Stromal cell of bone marrow (primary cell): ENCODE measurements around the gene WASHC2A.
A peak's percentile ranks its signal among the peaks of the same experiment; 100 is the strongest.
"Not testable (repeated sequence)": the region's sequence is repeated elsewhere in the genome, so short reads cannot be mapped to it uniquely, and the experiment has no call there.

ENCODE experiments used
- DNase-seq: peaks from one replicate; pipeline ENCODE4 v3.0.0-alpha.2; 2012; ENCODE audit warnings: low read depth

The WASHC2A gene, protein sequence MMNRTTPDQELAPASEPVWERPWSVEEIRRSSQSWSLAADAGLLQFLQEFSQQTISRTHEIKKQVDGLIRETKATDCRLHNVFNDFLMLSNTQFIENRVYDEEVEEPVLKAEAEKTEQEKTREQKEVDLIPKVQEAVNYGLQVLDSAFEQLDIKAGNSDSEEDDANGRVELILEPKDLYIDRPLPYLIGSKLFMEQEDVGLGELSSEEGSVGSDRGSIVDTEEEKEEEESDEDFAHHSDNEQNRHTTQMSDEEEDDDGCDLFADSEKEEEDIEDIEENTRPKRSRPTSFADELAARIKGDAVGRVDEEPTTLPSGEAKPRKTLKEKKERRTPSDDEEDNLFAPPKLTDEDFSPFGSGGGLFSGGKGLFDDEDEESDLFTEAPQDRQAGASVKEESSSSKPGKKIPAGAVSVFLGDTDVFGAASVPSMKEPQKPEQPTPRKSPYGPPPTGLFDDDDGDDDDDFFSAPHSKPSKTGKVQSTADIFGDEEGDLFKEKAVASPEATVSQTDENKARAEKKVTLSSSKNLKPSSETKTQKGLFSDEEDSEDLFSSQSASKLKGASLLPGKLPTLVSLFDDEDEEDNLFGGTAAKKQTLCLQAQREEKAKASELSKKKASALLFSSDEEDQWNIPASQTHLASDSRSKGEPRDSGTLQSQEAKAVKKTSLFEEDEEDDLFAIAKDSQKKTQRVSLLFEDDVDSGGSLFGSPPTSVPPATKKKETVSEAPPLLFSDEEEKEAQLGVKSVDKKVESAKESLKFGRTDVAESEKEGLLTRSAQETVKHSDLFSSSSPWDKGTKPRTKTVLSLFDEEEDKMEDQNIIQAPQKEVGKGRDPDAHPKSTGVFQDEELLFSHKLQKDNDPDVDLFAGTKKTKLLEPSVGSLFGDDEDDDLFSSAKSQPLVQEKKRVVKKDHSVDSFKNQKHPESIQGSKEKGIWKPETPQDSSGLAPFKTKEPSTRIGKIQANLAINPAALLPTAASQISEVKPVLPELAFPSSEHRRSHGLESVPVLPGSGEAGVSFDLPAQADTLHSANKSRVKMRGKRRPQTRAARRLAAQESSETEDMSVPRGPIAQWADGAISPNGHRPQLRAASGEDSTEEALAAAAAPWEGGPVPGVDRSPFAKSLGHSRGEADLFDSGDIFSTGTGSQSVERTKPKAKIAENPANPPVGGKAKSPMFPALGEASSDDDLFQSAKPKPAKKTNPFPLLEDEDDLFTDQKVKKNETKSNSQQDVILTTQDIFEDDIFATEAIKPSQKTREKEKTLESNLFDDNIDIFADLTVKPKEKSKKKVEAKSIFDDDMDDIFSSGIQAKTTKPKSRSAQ (N-terminal part only)

DNA sequence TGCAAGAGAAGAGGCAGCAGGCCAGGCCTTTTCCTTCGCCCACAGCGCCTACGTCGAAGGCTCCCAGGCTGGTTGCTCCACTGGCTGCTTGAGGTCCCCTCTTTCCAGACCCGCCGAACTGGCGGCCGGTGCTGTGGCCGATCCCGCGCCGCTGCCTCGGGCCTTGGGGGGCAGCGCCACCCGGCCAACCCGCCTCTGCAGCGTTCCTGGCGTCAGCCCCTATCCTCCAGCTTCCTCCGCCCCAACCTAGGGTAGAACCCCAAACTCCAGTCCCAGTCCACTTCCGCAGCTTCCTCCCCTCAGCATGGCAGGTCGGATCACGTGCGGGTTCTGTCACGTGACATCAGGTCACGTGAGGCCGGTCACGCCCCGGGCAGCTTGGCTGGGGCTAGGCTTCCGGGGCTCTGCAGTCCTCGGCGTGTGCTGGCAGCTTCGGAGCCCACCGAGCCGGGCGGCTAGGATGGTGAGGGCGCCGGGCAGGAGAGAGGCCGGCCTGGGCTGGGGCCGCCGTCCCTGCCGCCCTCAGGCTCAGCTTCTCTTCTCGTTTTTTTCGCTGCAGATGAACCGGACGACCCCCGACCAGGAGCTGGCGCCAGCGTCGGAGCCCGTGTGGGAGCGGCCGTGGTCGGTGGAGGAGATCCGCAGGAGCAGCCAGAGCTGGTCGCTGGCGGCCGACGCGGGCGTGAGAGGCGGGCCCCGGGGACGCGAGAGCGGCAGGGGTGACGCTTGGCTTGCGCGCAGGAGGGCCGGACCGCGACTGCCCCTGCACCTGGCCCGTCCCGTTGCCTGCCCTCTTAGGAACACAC lies at the start of gene WASHC2A:
WASHC2A (plus strand) TSS at position 409 of the 806 bp plus-strand sequence; CDS start at position 461, 52 bp downstream.
- DNase-seq, result peak; percentile 38

DNA sequence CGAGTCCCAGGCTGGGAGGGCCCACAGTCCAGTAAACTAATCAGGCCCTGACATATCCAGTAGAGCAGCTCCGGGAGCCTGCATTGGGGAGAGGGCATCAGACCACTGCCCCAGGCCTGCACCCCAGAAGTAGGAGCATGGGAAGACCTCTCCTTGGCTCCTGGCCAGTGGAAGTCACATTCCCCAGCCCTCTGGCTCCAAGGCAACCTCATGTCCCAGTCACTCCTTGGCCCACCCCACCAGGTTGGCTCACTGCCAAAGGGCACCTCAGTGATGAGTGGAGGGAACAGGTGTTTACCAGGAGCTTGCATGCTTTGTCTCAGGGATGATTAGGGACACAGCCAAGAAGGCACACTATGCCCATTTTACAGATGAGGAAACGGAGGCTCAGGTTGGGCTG lies 48.5 kb upstream of the WASHC2A start:
- DNase-seq, result not testable (repeated sequence)

DNA sequence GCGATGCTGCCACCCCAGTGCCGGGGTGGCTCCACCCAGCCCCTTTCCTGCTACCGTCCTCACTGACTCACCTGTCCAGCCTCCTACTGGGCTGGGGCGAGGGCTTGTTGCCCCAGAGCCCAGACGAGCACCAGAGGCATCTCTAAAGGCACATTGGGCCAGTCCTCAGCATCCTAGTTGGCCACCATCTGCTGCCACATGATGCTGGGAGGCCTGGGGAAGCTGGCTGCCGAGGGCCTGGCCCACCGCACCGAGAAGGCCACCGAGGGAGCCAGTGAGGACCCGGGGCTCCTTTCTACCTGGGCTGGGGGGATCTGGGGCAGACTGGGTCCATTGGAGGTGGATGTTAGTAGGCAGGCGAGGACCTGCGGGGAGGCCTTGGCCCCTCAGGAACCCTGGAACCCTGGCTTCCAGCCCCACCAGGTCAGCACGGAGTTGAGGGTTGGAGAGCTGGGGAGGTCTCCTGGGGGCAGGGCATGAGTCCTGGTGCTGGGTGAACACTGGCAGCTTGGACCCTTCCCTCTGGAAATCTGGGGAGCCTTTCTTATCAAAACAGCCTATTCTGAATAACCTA lies 47.2 kb upstream of the WASHC2A start:
- DNase-seq, result not testable (repeated sequence)

DNA sequence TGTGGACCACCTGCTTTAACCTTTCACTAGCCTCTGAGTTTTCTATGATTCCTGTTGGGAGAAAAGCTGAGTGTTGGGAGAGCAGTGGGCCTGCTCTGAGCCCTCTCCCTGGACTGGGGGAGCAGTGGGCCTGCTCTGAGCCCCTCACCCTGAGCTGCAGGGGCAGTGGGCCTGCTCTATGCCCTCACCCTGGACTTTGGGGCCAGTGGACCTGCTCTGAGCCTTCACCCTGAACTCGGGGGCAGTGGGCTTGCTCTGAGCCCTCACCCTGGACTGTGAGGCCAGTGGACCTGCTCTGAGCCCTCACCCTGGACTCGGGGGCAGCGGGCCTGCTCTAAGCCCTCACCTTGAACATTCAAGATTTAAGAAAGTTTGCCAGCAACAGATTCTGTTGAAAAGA lies 46.1 kb upstream of the WASHC2A start:
- no peak for DNase-seq

DNA sequence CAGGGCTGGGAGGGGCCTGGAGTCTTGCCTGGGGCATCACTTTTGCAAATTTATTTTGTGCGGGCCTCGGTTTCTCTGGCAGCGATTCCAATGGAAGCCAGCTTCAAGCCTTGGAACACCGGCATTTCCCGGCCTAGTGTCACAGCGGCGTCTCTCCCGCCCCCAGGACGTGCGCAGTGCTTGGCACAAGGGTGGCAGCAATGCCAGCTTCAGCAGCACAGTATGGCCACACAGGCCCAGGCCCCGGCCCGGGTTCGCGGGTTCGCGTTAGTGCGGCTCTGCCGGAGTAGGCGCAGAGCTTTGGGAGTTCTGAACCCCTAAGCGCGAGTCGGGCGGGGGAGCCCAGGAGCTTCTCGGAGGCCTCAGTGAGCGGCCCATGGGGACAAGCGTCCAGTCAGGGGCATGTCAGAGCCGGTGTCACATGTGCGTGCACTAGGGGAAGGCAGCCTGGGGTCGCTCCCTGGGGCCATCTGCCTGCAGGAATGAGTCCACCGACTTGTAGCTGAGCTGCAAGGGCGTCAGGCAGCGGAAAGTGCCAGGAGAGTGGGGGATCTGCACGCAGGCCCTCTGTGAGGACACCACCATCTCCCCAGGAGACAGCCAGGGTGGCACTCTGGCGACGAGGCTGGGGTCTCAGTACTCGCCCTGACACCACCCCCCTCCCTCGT lies 42.9 kb upstream of the WASHC2A start:
- DNase-seq, result not testable (repeated sequence)

DNA sequence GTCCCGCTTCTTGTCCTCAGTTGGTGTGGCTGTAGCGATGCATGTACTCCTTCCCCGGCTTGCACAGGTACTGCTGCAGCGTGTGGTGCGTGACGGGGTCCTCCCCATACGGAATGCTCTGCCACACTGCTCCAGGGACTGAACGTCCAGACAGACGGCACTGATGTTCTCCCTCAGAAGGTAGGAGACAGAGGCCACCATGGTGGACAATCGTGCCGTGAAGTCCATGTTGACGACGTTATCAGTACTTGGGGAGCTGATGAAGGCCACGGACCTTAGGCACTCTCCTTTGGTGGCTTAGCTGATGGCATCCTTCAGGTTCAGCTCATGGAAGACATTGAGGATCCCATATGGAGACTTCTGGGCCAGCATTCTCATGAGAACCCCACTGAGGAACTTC lies 42.1 kb upstream of the WASHC2A start:
- no peak for DNase-seq

DNA sequence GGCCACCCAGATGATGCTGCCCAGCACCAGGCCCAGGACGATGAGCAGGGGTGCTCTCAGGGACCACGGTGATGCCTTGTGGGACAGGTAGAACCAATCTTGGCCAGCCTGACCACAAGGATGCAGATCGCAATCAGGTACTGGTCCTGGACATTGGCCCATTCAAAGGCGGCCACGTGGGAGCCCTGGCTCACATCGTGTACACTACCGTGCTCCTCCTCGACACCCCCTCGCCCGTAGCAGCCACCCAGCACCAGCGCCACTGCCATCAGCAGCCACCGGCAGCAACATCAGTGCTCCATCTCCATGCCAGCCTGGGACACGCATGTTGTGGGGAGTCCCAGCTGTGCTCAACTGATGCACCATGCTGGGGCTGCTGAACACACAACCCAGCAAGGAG lies 40.6 kb upstream of the WASHC2A start:
- no peak for DNase-seq

DNA sequence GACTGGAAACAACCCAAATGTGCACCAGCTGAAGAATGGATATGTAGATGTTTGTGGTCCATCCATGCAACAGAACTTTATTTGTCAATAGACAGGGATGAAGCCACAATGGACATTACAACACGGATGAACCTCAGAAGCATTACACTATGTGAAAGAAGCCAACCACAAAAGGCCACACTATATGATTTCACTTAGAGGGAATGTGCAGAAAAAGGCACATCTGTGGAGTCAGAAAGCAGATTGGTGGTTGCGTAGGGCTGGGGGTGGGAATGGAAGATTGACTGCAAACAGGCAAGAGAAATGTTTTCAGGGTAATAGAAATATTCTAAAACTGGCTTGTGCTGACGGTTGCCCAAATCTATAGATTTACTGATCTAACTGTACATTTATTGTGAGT lies 34.3 kb upstream of the WASHC2A start:
- DNase-seq, result no peak

DNA sequence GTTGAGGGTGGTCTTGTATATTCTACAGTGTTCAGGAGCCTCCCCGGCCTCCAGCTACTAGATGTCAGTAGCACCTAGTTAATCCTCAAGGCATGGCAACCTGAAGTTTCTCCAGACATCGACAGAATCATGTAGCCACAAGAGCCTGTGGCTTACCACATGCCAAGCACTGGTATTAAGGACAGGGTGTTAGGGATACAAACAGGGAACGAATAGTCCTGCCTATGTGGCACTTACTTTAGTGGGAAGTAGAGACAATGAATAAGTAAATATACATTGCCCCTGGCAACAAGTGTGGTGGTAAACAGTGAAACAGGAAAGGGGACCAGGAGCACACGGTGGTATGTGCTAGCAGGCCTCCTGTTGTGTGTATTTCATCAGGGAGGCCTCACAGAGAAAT lies 32.4 kb upstream of the WASHC2A start:
- not testable (repeated sequence) for DNase-seq

DNA sequence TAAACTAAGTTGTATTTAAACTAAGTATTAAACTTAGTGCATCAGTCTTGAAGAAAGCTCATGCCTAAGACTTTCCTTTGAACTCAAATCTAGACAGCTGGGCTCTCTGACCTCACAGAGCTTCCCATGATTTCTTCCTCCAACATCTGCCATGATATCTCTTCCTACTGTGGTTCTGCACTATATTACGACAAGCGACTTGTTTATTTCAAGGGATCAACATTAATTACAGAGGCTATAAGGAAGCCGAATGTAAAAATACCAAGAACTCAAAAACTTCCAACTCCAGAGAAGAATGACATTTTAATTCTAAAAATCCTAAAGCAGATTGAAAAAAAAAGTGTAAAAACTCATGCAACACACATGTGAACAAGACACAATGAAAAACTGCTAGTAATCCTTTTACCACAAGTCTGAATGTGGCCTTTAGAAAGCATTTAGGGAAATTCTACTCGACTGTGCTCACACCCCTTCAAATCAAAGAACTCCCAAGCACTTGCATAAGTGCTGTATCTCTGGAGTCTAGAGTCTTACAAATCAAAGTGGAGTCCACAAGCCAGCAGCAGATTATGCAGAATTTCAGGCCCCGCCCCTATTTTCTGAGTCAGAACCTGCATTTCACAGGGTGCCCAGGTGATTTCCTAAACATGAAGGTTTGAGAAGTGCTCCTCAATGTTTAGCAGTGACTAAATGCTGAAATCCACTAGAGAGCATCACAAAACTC lies 22.7 kb upstream of the WASHC2A start:
- no peak for DNase-seq

DNA sequence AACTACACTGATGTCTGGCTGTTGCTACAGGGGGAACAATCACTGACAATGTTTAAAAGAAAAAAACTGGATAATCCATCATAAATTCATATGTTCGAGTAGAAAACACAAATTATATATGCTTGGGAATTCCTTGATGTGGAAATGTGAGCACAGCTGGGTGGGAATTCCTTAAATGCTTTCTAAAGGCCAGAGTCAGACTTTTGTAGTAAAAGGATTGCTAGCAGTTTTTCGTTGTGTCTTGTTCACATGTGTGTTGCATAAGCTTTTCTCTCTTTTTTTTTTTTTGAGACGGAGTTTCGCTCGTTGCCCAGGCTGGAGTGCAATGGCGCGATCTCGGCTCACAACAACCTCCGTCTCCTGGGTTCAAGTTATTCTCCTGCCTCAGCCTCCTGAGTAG lies 21.3 kb upstream of the WASHC2A start:
- not testable (repeated sequence) for DNase-seq

DNA sequence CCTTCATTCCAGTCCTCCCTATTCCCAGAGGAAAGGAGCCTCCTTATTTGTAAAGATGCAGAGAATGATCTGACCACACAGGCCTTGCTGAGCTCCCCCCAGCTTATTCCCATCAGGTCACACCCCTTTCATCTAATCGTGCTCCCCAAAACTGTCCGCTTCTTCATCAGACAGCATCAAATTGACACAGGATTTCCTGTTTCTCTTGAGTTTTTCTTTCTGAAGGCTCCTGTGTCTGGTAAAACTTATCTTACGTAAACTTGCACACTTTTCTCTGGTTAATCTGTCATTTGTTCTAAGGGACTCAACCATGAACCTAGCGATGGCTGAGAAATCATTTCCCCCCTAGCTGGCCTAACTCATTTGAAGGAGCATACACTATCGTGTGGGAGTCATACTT lies 20.2 kb upstream of the WASHC2A start:
- not testable (repeated sequence) for DNase-seq

DNA sequence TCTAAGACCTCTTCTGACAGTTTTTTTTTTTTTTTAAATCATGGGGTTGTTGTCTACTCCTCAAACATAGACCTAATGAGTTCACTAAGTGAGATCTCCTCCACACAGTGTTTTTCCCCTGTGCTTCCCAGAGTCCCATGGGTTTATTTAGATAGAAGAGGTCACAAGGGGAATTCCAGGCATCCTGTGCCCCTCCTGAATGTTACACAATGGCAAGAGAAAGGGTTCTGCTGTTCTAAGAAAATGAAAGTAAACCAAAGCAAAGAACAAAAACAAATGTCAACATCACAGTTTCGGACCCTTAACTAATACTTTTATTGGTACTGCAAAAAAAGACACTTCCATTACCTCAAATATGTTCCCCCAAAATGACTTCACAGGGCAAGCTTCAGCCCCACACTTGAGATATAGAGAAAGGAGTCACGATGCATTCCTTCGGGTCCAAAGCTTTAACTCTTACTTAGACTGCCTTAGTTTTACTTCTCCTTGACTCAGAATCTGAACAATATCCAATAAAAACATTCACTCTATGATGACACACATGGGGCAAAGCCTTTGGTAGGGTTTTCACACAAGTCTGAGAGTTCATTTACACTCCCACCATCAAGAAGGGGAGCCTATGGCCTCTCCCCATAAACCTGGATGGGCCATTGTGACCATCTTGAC lies 15.6 kb upstream of the WASHC2A start:
- peak; percentile 37 for DNase-seq

DNA sequence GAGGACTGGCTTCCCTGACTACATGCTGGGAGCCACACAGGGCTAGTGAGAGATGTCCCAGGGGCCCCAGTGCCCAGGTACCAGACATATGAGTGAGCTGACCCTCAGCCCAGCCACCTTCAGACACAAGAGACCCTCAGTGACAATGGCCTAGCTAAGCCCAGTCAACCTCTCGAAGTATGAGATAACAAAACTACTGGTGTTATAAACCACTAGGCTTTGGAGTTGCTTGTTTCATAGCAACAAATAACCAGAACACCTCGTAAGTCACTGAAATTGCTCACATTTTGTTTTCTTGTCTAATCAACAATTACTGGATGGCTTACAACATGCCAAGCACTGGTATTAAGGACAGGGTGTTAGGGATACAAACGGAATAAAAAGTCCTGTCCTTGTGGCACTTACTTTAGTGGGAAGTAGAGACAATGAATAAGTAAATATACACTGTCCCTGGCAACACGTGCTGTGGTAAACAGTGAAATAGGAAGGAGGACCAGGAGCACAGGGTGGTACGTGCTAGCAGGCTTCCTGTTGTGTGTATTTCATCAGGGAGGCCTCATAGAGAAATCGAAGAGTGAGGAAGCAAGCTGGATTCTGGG lies 14.9 kb upstream of the WASHC2A start:
- not testable (repeated sequence) for DNase-seq

DNA sequence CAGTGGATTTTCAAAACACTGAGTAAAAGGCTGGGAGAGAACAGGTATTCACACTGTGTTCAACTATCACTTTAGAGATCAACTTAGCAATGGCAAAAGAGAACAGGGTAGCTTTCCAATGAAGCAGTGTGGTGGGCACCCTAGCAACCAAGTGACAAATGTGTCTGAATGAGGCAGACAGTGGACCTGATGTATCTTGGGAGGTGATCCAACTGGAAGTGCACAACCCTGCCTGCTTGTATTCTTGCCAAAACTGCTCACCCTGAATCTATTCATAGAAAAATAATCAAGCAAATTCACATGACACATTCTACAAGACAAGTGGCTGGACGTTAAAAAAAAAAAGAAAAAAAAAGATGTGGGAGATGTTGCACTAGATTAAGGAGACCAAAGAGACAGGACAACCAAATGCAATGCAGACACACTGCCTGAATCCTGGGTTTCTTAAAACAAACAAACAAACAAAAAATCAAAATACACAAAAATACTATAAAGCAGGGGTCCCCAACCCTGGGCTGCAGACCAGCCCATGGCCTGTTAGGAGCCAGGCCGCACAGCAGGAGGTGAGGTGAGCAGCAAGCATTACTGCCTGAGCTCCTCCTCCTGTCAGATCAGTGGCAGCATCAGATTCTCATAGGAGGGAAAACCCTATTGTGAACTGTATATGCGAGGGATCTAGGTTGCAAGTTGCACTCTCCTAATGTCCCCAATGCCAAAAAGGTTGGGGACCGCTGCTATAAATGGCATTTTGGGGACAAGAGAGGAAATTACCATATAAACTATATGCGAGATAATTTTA lies 12.1 kb upstream of the WASHC2A start:
- not testable (repeated sequence) for DNase-seq

DNA sequence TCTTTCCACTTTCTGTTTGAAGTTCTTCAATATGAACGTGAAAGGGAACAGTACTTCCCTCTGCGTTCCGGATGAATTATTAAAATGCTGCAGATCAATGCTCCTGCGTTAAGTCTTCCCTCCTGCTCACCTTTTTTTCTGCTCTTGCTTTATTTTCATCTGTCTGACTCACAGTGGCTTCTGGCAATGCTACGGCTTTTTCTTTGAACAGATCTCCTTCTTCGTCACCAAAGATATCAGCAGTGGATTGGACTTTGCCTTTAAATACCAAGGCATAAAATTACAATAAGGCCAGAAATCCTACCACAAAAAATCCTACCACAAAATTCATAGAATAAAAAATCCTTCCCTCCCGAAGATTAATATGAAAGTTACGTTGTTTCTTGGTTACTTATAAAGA lies 11.1 kb upstream of the WASHC2A start:
- DNase-seq, result not testable (repeated sequence)

DNA sequence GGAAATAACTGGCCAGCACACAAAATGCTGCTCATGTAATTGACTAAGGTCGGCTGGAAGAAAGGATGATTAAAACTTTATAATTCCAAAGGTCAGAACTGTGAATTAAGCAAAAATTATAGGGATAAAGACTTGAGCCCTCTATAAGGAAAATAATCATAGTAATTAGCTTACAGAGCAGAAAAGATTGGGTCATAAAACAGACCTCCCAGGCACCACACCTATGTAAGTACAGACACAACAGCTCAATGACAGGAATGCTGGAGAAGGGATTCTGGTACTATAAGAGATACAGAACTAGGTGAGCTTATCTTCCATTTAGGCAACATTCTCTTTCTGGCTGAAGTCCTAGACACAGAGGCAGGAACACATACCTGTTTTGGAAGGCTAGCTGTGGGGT lies 9.0 kb upstream of the WASHC2A start:
- not testable (repeated sequence) for DNase-seq

DNA sequence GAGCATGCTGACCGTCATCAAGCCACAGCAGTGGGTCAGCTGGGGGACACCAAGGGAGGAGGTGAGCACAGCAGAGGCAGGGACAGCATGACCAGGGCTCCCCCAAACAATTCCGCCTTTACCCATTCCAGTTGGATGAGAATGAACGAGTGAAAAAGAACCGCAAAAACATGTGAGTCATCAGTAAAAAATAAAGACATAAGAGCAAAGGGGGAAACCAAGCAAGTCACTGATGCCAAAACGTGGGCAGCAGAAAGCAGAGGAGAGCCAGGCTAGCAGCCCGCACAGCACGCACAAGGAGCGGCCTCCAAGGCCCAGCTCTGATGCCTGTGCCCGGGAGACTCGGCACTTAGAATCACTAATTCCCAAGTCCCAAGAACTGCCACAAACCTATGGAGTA lies 7.8 kb upstream of the WASHC2A start:
- not testable (repeated sequence) for DNase-seq
